ENCODE measurements around the gene SDHAF1.

DNA sequence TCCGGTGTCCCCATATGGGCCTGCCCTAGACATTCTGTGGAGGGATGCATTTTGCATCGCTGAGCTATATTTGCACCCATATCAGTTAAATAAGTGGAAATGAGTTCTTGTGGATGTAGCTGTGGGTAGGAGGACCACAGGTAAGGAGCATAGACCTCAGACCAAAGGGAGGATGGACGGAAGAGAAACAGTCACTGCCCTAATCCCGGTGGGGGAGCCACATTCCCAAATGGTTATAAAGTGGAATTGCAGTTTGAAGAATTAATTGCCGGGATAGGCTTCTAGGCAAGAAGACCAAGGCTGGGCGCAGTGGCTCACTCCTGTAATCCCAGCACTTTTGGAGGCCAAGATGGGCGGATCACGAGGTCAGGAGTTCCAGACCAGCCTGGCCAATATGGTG lies 1.8 kb downstream of the SDHAF1 start:
- TF ChIP-seq, protein P1, sequence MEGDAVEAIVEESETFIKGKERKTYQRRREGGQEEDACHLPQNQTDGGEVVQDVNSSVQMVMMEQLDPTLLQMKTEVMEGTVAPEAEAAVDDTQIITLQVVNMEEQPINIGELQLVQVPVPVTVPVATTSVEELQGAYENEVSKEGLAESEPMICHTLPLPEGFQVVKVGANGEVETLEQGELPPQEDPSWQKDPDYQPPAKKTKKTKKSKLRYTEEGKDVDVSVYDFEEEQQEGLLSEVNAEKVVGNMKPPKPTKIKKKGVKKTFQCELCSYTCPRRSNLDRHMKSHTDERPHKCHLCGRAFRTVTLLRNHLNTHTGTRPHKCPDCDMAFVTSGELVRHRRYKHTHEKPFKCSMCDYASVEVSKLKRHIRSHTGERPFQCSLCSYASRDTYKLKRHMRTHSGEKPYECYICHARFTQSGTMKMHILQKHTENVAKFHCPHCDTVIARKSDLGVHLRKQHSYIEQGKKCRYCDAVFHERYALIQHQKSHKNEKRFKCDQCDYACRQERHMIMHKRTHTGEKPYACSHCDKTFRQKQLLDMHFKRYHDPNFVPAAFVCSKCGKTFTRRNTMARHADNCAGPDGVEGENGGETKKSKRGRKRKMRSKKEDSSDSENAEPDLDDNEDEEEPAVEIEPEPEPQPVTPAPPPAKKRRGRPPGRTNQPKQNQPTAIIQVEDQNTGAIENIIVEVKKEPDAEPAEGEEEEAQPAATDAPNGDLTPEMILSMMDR (IDR thresholded peaks at IDR 0.05 in 2 of 3, conservative IDR thresholded peaks at IDR 0.05 in 1 of 3; ENCODE audit: borderline replicate concordance in 1 of 3, insufficient read depth in 1 of 3, low read depth in 2 of 3, low read length in 2 of 3): no peak; a peak in 1 of 6 replicates
- no peak for TF ChIP-seq SIN3A (IDR thresholded peaks at IDR 0.05; ENCODE audit: low read depth)
